Posterior vena cava (tissue), 2 donors: ENCODE measurements around the gene KRT6A. TPM values are rescaled to one million over a fixed set of nuclear protein-coding genes. Genes with fewer than 3 reads are reported as not detected.
"Not testable (repeated sequence)": the region's sequence is repeated elsewhere in the genome, so short reads cannot be mapped to it uniquely, and the experiment has no call there.

Experiments
- DNase-seq: peaks from one replicate; pipeline ENCODE4 v3.0.0-alpha.2; 2020; ENCODE audit warnings: low spot score
- intact Hi-C, 2 donors: fragments of 100-400 bp; cut with DNase I; formaldehyde crosslinking; loops; one replicate each; pipeline versions ENCODE4 v1.14.1 to v1.14.2; 2022 to 2023
- total RNA-seq, 2 donors: library from RNA; stranded (reverse); fragmentation: NEBNext Ultra II Directional; extraction: Animal tissue kit (Norgen Biotek cat#: 25700); gene quantifications; one replicate each; pipeline ENCODE4 v1.2.1, GENCODE V29; 2021
- donor health status: DM: yes; HTN: yes; CAD: no.
- donor health status: DM: yes; HTN: yes; CAD: no.

KRT6A gene
- total RNA-seq, 2 donors from 2014 or later = not detected

DNA sequence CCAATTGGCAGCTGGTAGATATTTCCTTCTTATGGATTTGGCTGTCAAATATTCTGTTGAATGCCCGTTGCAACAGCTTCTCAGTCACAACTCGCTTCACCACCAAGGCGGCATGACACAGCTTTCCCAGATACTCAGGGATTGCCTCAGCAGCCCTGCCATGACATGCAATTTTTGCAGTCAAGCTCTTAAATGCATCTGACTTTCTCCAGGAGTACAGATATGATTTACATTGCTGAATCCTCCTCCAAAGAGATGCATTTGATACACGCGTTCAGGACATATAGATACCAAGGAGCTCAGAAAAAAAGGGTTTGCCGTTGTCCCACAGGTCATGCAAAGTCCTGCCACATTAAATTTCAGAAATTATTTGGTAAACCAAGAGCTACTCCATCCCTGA is 20.7 kb upstream of the KRT6A start:
- intact Hi-C loops = no loop called here

DNA sequence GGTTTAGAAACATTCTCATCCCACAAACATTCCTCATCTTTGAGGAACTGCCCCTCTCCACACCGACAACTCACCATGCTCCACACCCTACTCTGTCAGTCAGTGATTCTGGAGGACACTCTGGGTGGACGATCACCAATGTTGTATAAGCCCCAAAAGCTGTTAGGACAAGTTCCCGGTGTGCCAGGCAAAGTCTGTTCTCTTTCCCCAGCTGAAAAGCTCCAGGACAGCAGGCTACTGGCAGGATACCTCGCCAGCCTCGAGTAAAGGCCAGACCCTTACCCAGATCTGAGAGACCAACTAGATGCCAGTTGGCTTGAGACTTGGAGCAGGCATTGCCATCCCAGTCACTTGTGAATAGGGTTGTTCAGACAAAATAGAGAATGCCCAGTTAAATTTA is 15.2 kb upstream of the KRT6A start:
- no peak for DNase-seq

More for the DNA sequence above, 20.7 kb upstream of the KRT6A start:
- DNase-seq = no peak

DNA sequence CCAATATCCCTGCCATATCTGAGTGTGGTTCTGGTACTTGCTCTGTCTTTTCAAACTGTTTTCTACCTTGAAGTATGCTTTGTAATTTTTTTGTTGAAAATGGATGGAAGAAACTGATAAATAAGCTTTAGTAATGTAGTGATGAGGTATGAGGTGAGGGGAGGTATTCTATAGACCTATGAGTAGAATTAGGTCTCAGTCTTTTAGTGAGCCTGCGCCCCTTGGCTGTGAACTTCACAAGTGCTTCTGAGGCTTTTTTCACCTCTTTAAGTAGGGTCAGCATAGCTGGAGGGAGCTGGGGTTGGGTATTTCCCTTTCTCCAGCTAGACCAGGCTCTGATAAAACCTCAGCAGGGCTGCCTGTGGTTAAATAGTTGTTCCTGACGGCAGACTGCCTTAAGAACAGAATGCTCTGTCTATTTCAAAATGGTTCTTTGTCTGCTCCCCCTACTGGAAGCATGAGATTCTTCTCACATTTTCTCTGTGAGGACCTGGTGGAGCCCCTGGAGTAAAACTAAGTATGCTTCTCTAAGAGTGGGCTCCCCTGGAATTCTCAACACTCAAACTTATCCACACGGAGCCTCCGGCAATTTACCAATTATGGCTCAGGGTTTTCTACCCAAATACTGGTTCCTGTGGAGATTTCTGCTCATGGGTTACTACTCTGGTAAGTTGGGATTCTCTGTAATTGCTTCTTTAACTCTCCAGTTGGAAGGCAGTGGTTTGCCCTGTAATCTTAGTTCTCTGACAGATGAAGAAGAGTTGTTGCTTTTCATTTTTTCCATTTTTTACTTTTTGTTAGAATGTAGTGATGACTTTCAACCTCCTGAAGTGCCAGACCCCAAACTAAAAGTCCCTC is 14.0 kb upstream of the KRT6A start:
- DNase-seq = no peak
- intact Hi-C loops = no loop called here

More for the DNA sequence above, 15.2 kb upstream of the KRT6A start:
- intact Hi-C loops = no loop called here

DNA sequence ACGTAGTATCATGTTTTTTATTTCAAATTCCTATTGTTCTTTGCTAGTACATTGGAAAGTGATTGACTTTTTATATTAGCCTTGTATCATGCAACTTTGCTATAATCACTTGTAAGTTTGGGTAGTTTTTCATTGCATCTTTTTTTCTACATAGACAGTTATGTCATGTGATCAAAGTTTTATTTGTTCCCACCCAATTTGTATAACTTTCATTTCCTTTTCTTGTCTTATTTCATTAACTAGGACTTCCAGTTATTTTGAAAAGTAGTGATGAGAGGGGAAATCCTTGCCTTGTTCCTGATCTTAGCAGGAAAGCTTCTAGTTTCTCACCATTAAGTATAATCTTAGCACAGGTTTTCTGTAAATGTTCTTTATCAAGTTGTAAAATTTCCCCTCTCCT is 9.8 kb upstream of the KRT6A start:
- DNase-seq = no peak
- intact Hi-C loops = no loop called here

- intact Hi-C loops = no loop called here
- no peak for DNase-seq
Observed at GRCh38 chr12:52501490-52501889, 8.4 kb upstream of the KRT6A start.

- intact Hi-C loops, DNase-seq: not testable (repeated sequence)
Observed at GRCh38 chr12:52500574-52500973, 7.5 kb upstream of the KRT6A start.

DNA sequence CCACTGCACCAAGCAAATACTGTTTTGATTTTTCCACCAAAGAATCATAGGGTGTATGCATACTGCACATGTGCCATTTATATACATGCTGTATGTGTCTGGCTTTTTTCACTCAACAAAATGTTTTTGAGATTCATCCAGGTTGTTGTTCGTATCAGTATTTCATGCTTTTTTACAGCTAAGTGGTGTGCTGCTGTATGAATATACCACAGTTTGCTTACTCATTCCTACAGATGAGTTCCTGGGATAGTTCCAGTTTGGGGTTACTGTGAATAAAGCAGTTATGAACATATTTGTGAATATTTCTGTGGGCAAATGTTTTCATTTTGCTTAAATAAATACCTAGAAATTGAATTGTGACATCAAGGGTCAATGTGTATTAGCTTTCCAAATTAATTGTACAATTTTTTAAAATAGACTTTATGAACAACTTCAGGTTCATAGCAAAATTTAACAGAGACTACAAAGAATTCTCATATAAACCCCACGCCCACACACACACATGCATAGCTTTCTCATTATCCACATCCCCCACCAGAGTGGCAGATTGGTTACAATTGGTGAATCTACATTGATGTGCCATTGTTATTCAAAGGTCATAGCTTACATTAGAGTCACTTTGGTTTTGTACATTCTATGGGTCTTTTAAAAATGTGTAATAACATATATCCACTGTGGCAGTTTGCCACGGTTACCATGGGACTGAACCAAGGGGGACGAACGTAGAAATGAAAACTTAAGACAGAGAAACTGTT is 6.9 kb upstream of the KRT6A start:
- intact Hi-C loops = no loop called here
- no peak for DNase-seq

DNA sequence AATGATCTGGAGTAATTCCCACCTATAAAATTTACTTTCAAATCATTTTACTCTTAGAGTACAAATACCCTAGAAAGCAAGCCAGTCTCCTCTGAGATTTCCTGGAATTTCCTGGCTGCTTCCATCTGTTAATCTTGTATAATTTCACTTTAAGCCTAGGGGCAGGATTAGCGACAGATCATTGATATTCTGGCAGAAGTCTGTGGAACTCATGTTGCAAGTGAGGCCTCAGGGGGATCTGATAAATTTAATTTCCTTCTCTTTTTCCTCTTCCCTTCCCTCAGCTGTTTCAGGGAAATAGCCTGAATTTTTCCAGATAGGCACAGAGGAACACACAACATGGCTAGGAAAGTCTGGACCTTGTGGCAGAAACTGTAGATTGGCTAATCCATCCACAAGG is 5.9 kb upstream of the KRT6A start:
- intact Hi-C loops = no loop called here
- no peak for DNase-seq

DNA sequence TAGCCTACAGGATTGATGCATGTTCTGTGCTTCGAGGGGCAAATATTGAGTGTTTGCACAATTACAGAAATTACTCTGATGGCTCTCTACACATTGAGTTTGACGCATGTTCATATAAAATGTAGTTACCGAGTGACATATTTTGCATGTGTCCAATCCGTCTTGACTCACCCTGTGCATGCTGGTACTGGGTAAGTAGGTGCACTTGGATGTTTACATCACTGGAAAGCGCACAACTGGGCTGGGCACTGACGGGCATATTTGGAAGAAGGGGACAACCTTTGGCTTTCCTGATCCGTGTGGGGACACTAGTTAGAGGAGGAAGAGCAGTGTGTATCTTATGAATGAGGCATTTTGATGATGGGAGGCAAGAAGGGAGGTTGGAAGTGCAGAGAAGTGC is 4.9 kb upstream of the KRT6A start:
- intact Hi-C loops = no loop called here
- DNase-seq = no peak

DNA sequence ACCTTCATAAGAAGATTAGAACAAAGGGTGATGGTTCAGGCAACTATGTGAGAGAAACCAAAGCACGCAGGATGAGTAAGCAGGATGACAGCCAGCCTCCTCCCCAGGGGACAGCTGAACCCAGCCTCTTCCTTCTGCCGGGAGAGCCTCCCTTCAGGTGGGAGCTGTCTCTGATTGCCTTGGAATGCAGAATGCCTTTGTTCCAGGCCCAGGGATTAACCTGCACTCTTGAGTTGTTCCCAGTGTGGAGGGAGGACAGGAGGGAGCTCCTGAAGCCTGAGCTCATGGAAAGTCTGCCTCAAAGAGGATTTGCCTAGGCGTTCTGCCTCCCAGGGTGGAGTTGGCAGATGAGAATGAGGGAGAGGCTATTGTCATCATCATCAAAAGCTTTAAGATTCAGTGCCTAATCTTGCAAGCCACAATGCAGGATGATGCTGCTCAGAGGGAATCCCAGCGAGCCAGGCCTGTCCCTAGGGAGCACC is 3.6 kb upstream of the KRT6A start:
- intact Hi-C loops = no loop called here
- DNase-seq = no peak

- intact Hi-C loops = no loop called here
- DNase-seq = no peak
Observed at GRCh38 chr12:52496054-52496453, 3.0 kb upstream of the KRT6A start.

DNA sequence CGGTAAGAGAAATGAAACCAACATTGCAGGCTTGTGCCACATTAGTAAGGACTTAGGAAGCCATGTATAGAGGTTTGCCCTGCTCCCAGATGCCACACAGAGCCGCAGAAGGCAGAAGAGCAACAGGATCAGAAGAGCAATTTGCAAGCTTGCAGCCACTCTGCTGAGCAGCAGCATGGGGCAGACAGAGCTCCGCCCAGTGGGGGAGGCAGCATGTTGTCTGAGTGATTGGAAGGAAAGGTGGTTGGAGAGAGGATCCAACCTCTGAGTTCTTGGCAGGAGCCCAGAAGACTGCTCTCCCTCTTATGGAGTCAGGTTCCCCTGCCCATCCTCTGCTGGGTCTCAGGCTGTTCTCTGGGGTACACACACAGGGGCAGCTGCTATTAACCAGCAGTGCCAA is 2.3 kb upstream of the KRT6A start:
- intact Hi-C loops = no loop called here

GRCh38 chr12:52494518-52494917 is 1.5 kb upstream of the KRT6A start:
- DNase-seq = no peak
- intact Hi-C loops = no loop called here

More for the DNA sequence above, 2.3 kb upstream of the KRT6A start:
- DNase-seq = no peak

DNA sequence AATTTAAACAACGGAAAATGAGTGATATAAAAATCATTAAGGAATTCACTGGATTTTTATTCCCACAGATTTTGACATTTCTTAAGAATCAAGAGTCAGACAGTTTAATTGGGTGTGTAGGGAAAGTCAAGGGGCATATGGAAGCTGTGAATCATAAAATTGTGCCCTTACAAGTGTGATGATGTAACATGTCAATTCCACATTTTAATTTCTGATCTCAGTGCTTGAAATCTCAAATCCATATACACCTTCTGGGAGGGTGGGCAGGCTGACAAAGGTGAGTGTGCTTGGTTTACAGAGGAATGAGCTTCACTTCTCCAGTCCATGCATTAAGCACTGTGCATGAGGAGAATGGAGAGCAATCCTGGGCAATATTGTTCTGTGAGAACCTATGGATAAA is 1.0 kb upstream of the KRT6A start:
- intact Hi-C loops = no loop called here
- no peak for DNase-seq

- intact Hi-C loops = not testable (repeated sequence)
Observed at GRCh38 chr12:52492405-52492804, 652 bp downstream of the KRT6A start.

DNA sequence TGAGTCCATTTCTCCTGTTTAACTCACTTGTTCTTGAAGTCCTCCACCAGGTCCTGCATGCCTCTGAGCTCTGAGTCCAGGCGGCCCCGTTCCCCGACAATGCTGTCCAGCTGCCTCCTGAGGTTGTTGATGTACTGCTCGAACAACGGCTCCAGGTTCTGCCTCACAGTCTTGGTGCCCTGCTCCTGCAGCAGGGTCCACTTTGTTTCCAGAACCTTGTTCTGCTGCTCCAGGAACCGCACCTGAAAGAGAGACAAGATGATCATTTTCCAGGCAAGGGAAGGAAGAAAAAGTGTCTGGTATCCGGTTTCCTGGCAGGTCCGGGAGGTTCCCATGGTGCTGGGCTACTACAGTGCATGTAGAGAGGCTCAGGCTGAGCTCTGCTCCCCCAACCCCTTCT is 1.6 kb downstream of the KRT6A start:
- DNase-seq, intact Hi-C loops: not testable (repeated sequence)

More at GRCh38 chr12:52492405-52492804, 652 bp downstream of the KRT6A start:
- DNase-seq = not testable (repeated sequence)

- DNase-seq = no peak
- intact Hi-C loops = no loop called here
Observed at GRCh38 chr12:52488736-52489135, 4.3 kb downstream of the KRT6A start.

GRCh38 chr12:52487744-52488443 is 5.2 kb downstream of the KRT6A start:
- DNase-seq, intact Hi-C loops: not testable (repeated sequence)

- no peak for DNase-seq
- intact Hi-C loops = no loop called here
Observed at GRCh38 chr12:52487211-52487610, 5.8 kb downstream of the KRT6A start.
